Skeletal muscle tissue (tissue), 4 donors: Measurements from ENCODE around the gene THTPA. TPM values are rescaled to one million over a fixed set of nuclear protein-coding genes. Genes with fewer than 3 reads are reported as not detected.

Experiments used
- H3K27ac ChIP-seq: one replicate; pipeline ENCODE4 v1.7.0; 2013; ENCODE audit warnings: mild to moderate bottlenecking, low read depth, low read length, inconsistent platforms
- H3K27me3 ChIP-seq, 3 donors: one replicate each; pipeline ENCODE4 v1.7.0; 2013; ENCODE audit warnings: low read length in 3 of 3; ENCODE audit not compliant: control insufficient read depth in 3 of 3, insufficient read depth in 3 of 3
- H3K36me3 ChIP-seq, 3 donors: one replicate each; pipeline ENCODE4 v1.7.0; 2013; ENCODE audit warnings: low read length in 3 of 3; ENCODE audit not compliant: control insufficient read depth in 3 of 3, insufficient read depth in 3 of 3
- H3K4me1 ChIP-seq, 3 donors: one replicate each; pipeline ENCODE4 v1.7.0; 2013; ENCODE audit warnings: low read length in 3 of 3, mild to moderate bottlenecking in 3 of 3; ENCODE audit not compliant: control insufficient read depth in 3 of 3, insufficient read depth in 3 of 3
- H3K4me3 ChIP-seq, 3 donors: one replicate each; pipeline ENCODE4 v1.7.0; 2013; ENCODE audit warnings: low read length in 3 of 3
- H3K9ac ChIP-seq, 3 donors: one replicate each; pipeline ENCODE4 v1.7.0; 2013; ENCODE audit warnings: low read length in 3 of 3, mild to moderate bottlenecking in 3 of 3, moderate library complexity in 2 of 3, low read depth in 1 of 3
- H3K9me3 ChIP-seq, 3 donors: one replicate each; pipeline ENCODE4 v1.7.0; 2013; ENCODE audit warnings: low read length in 3 of 3; ENCODE audit not compliant: control insufficient read depth in 3 of 3
- total RNA-seq: library from RNA; depleted of rRNA; stranded (reverse); fragments of >200 nt; gene quantifications from one replicate; pipeline ENCODE4 v1.2.3, GENCODE V29; 2014
- donor health status: Osteomylitis.

The THTPA gene
- total RNA-seq, 1 donor from 2014 or later = 7.8 TPM

GRCh38 chr14:23559926-23560520 lies 4.0 kb downstream of the THTPA start:
- Histone ChIP-seq H3K27ac (no peak overlapping the region), H3K9me3 (no peaks in the 10 kb centered on the region), H3K4me3 (no peak overlapping the region), H3K9ac (no peak overlapping the region), H3K4me1 (peaks cover 20 to 43% (median 33%) of the 10 kb centered on the region in 3 donors), H3K36me3 (peaks cover 13 to 21% (median 19%) of the 10 kb centered on the region in 3 donors), H3K27me3 (no peaks in the 10 kb centered on the region)

- peak overlapping the region in 2 of 3 donors; percentile 50 to 53 for H3K9ac ChIP-seq
- no peak overlapping the region for H3K4me3 ChIP-seq
- peaks cover 13 to 21% (median 19%) of the 10 kb centered on the region in 3 donors for H3K36me3 ChIP-seq
- H3K27me3 ChIP-seq = peaks cover 0 to 5% (median 0%) of the 10 kb centered on the region in 3 donors
- H3K27ac ChIP-seq = no peak overlapping the region
- peaks cover 20 to 32% (median 28%) of the 10 kb centered on the region in 3 donors for H3K4me1 ChIP-seq
- H3K9me3 ChIP-seq = no peaks in the 10 kb centered on the region
Measured at GRCh38 chr14:23561259-23561658, 5.2 kb downstream of the THTPA start.

- Histone ChIP-seq H3K9ac (peak overlapping the region in 2 of 3 donors; percentile 50 to 53), H3K4me1 (peaks cover 18 to 30% (median 26%) of the 10 kb centered on the region in 3 donors), H3K27ac (no peak overlapping the region), H3K36me3 (peaks cover 13 to 21% (median 19%) of the 10 kb centered on the region in 3 donors), H3K4me3 (no peak overlapping the region), H3K27me3 (peaks cover 0 to 5% (median 2%) of the 10 kb centered on the region in 3 donors), H3K9me3 (no peaks in the 10 kb centered on the region)
Measured at GRCh38 chr14:23561873-23562821, 6.1 kb downstream of the THTPA start.

GRCh38 chr14:23562822-23563472 lies 6.9 kb downstream of the THTPA start:
- peaks cover 13 to 21% (median 19%) of the 10 kb centered on the region in 3 donors for H3K36me3 ChIP-seq
- H3K4me1 ChIP-seq = peaks cover 11 to 26% (median 24%) of the 10 kb centered on the region in 3 donors
- H3K9me3 ChIP-seq = no peaks in the 10 kb centered on the region
- peaks cover 0 to 5% (median 2%) of the 10 kb centered on the region in 3 donors for H3K27me3 ChIP-seq
- no peak overlapping the region for H3K4me3 ChIP-seq
- H3K9ac ChIP-seq = peak overlapping the region in 1 of 3 donors; percentile 16
- no peak overlapping the region for H3K27ac ChIP-seq

- Histone ChIP-seq H3K27ac (no peak overlapping the region), H3K4me3 (no peak overlapping the region), H3K9me3 (no peaks in the 10 kb centered on the region), H3K27me3 (peaks cover 0 to 5% (median 2%) of the 10 kb centered on the region in 3 donors), H3K4me1 (peaks cover 7 to 24% (median 21%) of the 10 kb centered on the region in 3 donors), H3K9ac (peak overlapping the region in 2 of 3 donors; percentile 6 to 40), H3K36me3 (peaks cover 8 to 19% (median 18%) of the 10 kb centered on the region in 3 donors)
Measured at GRCh38 chr14:23563473-23564180, 7.6 kb downstream of the THTPA start.

GRCh38 chr14:23564181-23564812 lies 8.2 kb downstream of the THTPA start:
- Histone ChIP-seq H3K4me1 (peaks cover 7 to 24% (median 21%) of the 10 kb centered on the region in 3 donors), H3K27ac (no peak overlapping the region), H3K9me3 (no peaks in the 10 kb centered on the region), H3K9ac (peak overlapping the region in 1 of 3 donors; percentile 6), H3K27me3 (peaks cover 0 to 5% (median 2%) of the 10 kb centered on the region in 3 donors), H3K4me3 (no peak overlapping the region), H3K36me3 (peaks cover 4 to 13% (median 11%) of the 10 kb centered on the region in 3 donors)

- Histone ChIP-seq H3K9me3 (no peaks in the 10 kb centered on the region), H3K4me3 (no peak overlapping the region), H3K27me3 (peaks cover 0 to 5% (median 2%) of the 10 kb centered on the region in 3 donors), H3K9ac (no peak overlapping the region), H3K4me1 (peaks cover 7 to 24% (median 21%) of the 10 kb centered on the region in 3 donors), H3K36me3 (peaks cover 3 to 7% (median 7%) of the 10 kb centered on the region in 3 donors), H3K27ac (no peak overlapping the region)
Measured at GRCh38 chr14:23564876-23565275, 8.8 kb downstream of the THTPA start.

GRCh38 chr14:23565626-23566025 lies 9.6 kb downstream of the THTPA start:
- Histone ChIP-seq H3K4me3 (no peak overlapping the region), H3K27ac (no peak overlapping the region), H3K36me3 (peaks cover 0 to 4% (median 3%) of the 10 kb centered on the region in 3 donors), H3K9ac (no peak overlapping the region), H3K4me1 (peaks cover 7 to 24% (median 21%) of the 10 kb centered on the region in 3 donors), H3K27me3 (peaks cover under 1 to 5% (median 2%) of the 10 kb centered on the region in 3 donors), H3K9me3 (no peaks in the 10 kb centered on the region)
